Endothelial cell of umbilical vein (primary cell): ENCODE data around the gene ABCC11. TPM values are rescaled to one million over a fixed set of nuclear protein-coding genes. Genes with fewer than 3 reads are reported as not detected.

Source experiments
- BruUV-seq: library from RNA; stranded (reverse); fragments of 400-500 nt; replicated peaks from 2 replicates; lab custom pipeline; 2021; lab: Mats Ljungman, UMichigan
- CTCF ChIA-PET: fragments of 300-600, 350-600 bp; sonication (Branson Sonifier 250); formaldehyde crosslinking; loops from one replicate; lab custom pipeline; 2021; ENCODE audit warnings: antibody characterized with exemption, inconsistent platforms; lab: Charles Lee
- POLR2A ChIA-PET: fragments of 300-600, 350-600 bp; sonication (Branson Sonifier 250); formaldehyde crosslinking; loops from one replicate; lab custom pipeline; 2021; ENCODE audit warnings: antibody characterized with exemption, inconsistent platforms; lab: Charles Lee
- DNase-seq: peaks from one replicate; pipeline ENCODE4 v3.0.0-alpha.2; 2011; ENCODE audit warnings: low read depth, low spot score
- FAIRE-seq: peaks from 2 replicates; lab custom pipeline; 2011; peaks lifted over from hg19 to GRCh38; lab: Jason Lieb, UNC
- H2AFZ ChIP-seq: 2 replicates; pipeline ENCODE4 v1.6.0; 2012; ENCODE audit warnings: low read depth, low read length, control low read depth, inconsistent platforms
- H3K27ac ChIP-seq: 2 replicates; pipeline ENCODE4 v1.5.1; 2011; ENCODE audit warnings: low read depth, mild to moderate bottlenecking, control low read depth, low read length, moderate library complexity; ENCODE audit not compliant: insufficient read depth
- H3K27me3 ChIP-seq, 2 experiments: 2 replicates each; pipeline versions ENCODE4 v1.6.0 to v1.6.1; 2011; ENCODE audit warnings: low read length in 2 of 2, mixed read lengths in 1 of 2; ENCODE audit not compliant: control insufficient read depth in 2 of 2, insufficient read depth in 2 of 2
- H3K36me3 ChIP-seq, 2 experiments: 2 replicates in 1 of 2; 3 replicates in 1 of 2; pipeline ENCODE4 v1.5.1; 2011; ENCODE audit warnings: low read length in 2 of 2, mild to moderate bottlenecking in 1 of 2, moderate library complexity in 1 of 2; ENCODE audit not compliant: control insufficient read depth in 2 of 2, insufficient read depth in 2 of 2; ENCODE audit errors: extremely low read depth in 1 of 2
- H3K4me1 ChIP-seq: 3 replicates; pipeline ENCODE4 v1.5.1; 2011; ENCODE audit warnings: mild to moderate bottlenecking, low read length; ENCODE audit not compliant: control insufficient read depth, insufficient read depth; ENCODE audit errors: extremely low read depth
- H3K4me2 ChIP-seq: 2 replicates; pipeline ENCODE4 v1.6.1; 2011; ENCODE audit warnings: low read length, control low read depth, mixed read lengths; ENCODE audit not compliant: insufficient read depth
- H3K4me3 ChIP-seq, 3 experiments: fragments of 200-600 bp in 1 of 3; sonication (generic), shearing (Covaris generic) in 1 of 3; replicated peaks in 1 of 3; 2 replicates each; pipeline ENCODE4 v1.5.1; 2011 to 2016; ENCODE audit warnings: control low read depth in 3 of 3, low read length in 3 of 3, mild to moderate bottlenecking in 2 of 3, inconsistent platforms in 1 of 3, low read depth in 1 of 3, moderate library complexity in 1 of 3; ENCODE audit not compliant: insufficient read depth in 1 of 3
- H3K79me2 ChIP-seq: 2 replicates; pipeline ENCODE4 v1.6.0; 2012; ENCODE audit warnings: low read length, inconsistent platforms; ENCODE audit not compliant: control insufficient read depth, insufficient read depth
- H3K9ac ChIP-seq: replicated peaks from 2 replicates; pipeline ENCODE3; 2011; ENCODE audit warnings: low read length, control low read depth; ENCODE audit not compliant: insufficient read depth; ENCODE audit errors: extremely low read depth
- H3K9me1 ChIP-seq: replicated peaks from 3 replicates; pipeline ENCODE4 v1.6.0; 2011; ENCODE audit warnings: mild to moderate bottlenecking, low read length; ENCODE audit not compliant: control insufficient read depth, insufficient read depth; ENCODE audit errors: extremely low read depth
- H3K9me3 ChIP-seq: replicated peaks from 2 replicates; pipeline ENCODE4 v1.5.1; 2012; ENCODE audit warnings: low read length, inconsistent platforms; ENCODE audit not compliant: control insufficient read depth, insufficient read depth
- H4K20me1 ChIP-seq: replicated peaks from 2 replicates; pipeline ENCODE3; 2011; ENCODE audit warnings: mild to moderate bottlenecking, low read length; ENCODE audit not compliant: control insufficient read depth, insufficient read depth; ENCODE audit errors: extremely low read depth
- CTCF ChIP-seq, 2 donors: IDR thresholded peaks; 1 replicate in 1 of 2; 2 replicates in 1 of 2; pipeline ENCODE4 v1.5.1; 2011; ENCODE audit warnings: low read length in 2 of 2, mild to moderate bottlenecking in 2 of 2, moderate library complexity in 2 of 2, control low read depth in 1 of 2, inconsistent platforms in 1 of 2, low read depth in 1 of 2; ENCODE audit not compliant: insufficient read depth in 1 of 2; ENCODE audit errors: extremely low read depth in 1 of 2
- EZH2 ChIP-seq: IDR thresholded peaks from 2 replicates; pipeline ENCODE4 v1.6.1; 2012; ENCODE audit warnings: borderline replicate concordance, low read depth, mild to moderate bottlenecking, moderate library complexity, low read length, inconsistent platforms; ENCODE audit not compliant: severe bottlenecking
- FOS ChIP-seq: IDR thresholded peaks from 2 replicates; pipeline ENCODE4 v1.6.1; 2011; ENCODE audit warnings: mild to moderate bottlenecking, low read length, moderate library complexity, borderline replicate concordance; ENCODE audit not compliant: insufficient read depth
- GATA2 ChIP-seq: IDR thresholded peaks from 2 replicates; pipeline ENCODE4 v1.7.0; 2011; ENCODE audit warnings: low read depth, mild to moderate bottlenecking, moderate library complexity, mixed read lengths, low read length; ENCODE audit not compliant: insufficient read length, insufficient read depth
- JUN ChIP-seq: IDR thresholded peaks from 2 replicates; pipeline ENCODE4 v1.6.1; 2011; ENCODE audit warnings: borderline replicate concordance, low read depth; ENCODE audit not compliant: insufficient read length, insufficient read depth
- MYC ChIP-seq: IDR thresholded peaks from one replicate; pipeline ENCODE4 v1.6.1; 2011; ENCODE audit warnings: mild to moderate bottlenecking, low read depth, low read length
- POLR2A ChIP-seq: IDR thresholded peaks from 2 replicates; pipeline ENCODE4 v1.6.1; 2012; ENCODE audit warnings: low read depth, mild to moderate bottlenecking, control low read depth, low read length
- POLR2AphosphoS5 ChIP-seq: IDR thresholded peaks from 2 replicates; pipeline ENCODE4 v1.6.1; 2012; ENCODE audit warnings: low read depth, mild to moderate bottlenecking, control low read depth, low read length, moderate library complexity; ENCODE audit not compliant: insufficient read depth
- dilution Hi-C: fragments of 300-500 bp; cut with MboI; formaldehyde crosslinking; loops from one replicate; pipeline ENCODE4 v1.15.0; 2019; ENCODE audit warnings: low sequenced_read_pairs; ENCODE audit not compliant: extremely low pct_ligation_motif_present
- intact Hi-C: fragments of 100-400 bp; cut with micrococcal nuclease; formaldehyde crosslinking; loops from one replicate; pipeline ENCODE4 v1.10.0; 2022
- polyA plus RNA-seq, 4 experiments: library from polyadenylated mRNA; depleted of rRNA in 3 of 4; stranded (reverse) in 3 of 4; unstranded in 1 of 4; fragments of >200 nt; gene quantifications; 2 replicates each; pipeline versions ENCODE4 v1.2.1 to v1.2.3, GENCODE V29; 2011 to 2012; ENCODE audit warnings: missing spikeins in 1 of 4
- total RNA-seq: library from RNA; stranded (reverse); gene quantifications from 2 replicates; pipeline ENCODE4 v1.2.3, GENCODE V29; 2021
- TF ChIP-seq, protein P1 (sequence below): IDR thresholded peaks from 2 replicates; pipeline ENCODE4 v1.6.1; 2011; ENCODE audit not compliant: insufficient read depth, insufficient read length

ABCC11 gene
- total and polyA plus RNA-seq, 2 donors (not counting 3 experiments of a cell fraction or from before 2014, with no cell fraction given): 0.08 TPM; not detected in 1

DNA sequence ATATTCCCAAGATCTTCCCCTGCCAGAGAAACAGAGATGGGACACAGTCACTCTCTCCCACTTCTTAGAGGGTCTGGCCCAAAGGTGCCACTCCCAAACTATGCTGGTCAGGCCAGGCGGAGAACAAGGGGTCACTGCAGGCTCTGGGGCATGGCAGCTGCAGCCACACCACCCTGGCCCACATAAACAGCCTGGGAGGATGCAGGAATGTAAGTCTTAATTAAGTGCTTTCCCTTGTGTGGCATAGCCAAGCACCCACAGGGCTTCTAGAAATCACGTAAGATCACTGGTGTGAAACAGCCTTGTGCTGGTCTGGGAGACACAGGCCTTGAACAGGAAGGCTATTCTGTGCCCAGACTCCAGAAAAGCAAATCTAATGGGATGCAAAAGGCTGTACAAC is 123.1 kb downstream of the ABCC11 start:
- TF ChIP-seq, protein P1, sequence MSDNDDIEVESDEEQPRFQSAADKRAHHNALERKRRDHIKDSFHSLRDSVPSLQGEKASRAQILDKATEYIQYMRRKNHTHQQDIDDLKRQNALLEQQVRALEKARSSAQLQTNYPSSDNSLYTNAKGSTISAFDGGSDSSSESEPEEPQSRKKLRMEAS: no peak
- TF ChIP-seq POLR2A: no peak
- TF ChIP-seq GATA2: no peak
- no peak for TF ChIP-seq CTCF (IDR thresholded peaks at IDR 0.05; ENCODE audit: extremely low read depth in 1 of 2, insufficient read depth in 1 of 2, low read depth in 1 of 2, low read length in 2 of 2)
- TF ChIP-seq MYC: no peak
- TF ChIP-seq FOS: no peak
- no peak for TF ChIP-seq EZH2
- TF ChIP-seq POLR2AphosphoS5: no peak
- TF ChIP-seq JUN: no peak
- dilution Hi-C loops (no loop called here), intact Hi-C loops (no loop called here)
- Histone ChIP-seq H3K4me3 (no peak overlapping the region), H3K4me2 (no peak overlapping the region), H4K20me1 (no peaks in the 10 kb centered on the region), H3K27me3 (no peaks in the 10 kb centered on the region), H3K9ac (no peak overlapping the region), H3K79me2 (no peaks in the 10 kb centered on the region), H3K36me3 (no peaks in the 10 kb centered on the region), H3K4me1 (peaks cover 10% of the 10 kb centered on the region), H3K27ac (no peak overlapping the region), H3K9me3 (no peaks in the 10 kb centered on the region), H3K9me1 (no peaks in the 10 kb centered on the region), H2AFZ (no peak overlapping the region)
- CTCF ChIA-PET: interaction anchor here (0.5 to 1.6 kb wide), 9 partner anchors 8 to 988 kb away, joined by 3 to 9 read pairs (median 4); partner anchors contain the start of gene NETO2
- no TSS peak for BruUV-seq
- DNase-seq (no peak), FAIRE-seq (no peak)
- POLR2A ChIA-PET: no interaction called here
